OCI-M1 (cell line): ENCODE results near the gene NKX6-2.
"Not testable (repeated sequence)": the region's sequence is repeated elsewhere in the genome, so short reads cannot be mapped to it uniquely, and the experiment has no call there.

ENCODE experiments used
- DNase-seq: peaks from one replicate; lab custom pipeline; 2025; lab: John Stamatoyannopoulos, UW

NKX6-2 gene

DNA sequence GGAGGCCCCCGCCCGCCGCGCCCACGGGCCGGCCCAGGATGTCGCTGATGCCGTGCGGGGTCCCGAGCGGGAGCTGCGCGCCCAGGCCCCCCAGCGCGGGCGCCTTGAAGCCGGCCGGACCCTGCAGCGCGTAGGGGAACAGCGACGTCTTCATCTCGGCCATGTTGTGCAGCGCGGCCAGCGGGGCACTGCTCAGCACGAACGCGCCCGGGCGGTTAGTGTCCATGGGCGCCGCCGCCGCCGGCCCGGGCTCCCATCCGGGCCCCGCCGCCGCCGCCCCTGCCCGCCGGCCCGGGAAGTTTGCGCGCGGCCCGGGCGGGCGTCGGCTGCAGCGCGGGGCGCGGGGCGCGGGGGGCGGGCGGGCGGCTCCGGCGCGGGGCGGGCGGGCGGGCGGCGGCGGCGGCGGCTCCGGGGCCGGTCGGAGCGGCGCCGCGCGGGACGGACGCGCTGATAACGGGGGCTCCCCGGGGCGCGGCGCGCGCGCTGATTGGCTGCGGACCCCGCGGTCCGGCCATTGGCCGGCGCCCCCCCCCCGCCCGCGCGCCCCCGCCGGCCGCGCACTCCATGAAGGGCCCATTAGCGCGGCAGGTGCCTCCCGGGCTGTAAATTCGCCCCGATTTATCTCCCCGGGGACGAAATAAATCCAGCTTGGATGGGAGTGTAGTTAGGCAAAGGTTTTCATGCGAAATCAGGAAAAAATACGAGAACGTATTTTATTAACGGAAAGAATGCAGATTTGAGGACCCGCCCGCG, at the start of gene NKX6-2:
Gene NKX6-2 (minus strand): TSS at position 425 of the 753 bp plus-strand sequence. CDS start 199 bp downstream, at position 226.
- DNase-seq = no peak

- no peak for DNase-seq
Observed at GRCh38 chr10:132834891-132835847, 49.2 kb upstream of the NKX6-2 start.

DNA sequence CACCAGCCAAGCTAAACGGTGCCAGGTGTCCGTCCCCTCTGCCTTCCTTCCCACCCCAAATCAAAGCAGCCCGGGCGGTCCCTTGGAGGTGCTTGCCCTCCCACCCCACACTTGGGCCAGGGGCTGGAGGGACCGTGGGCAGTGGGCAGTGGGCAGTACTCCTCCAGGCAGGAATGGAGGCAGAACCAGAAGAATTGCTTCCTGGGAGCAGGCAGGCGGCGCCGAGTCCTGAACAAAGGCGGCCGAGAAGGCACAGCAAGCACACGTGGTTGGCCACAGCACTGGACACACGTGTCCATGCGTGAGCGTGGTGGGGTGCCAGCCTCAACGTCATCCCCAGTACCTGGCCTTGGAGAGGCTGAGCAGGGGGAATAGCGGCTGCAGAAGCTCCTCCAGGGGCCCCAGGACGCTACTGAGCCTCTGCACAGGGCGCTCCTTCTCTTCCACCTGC, 48.4 kb upstream of the NKX6-2 start:
- DNase-seq = no peak

DNA sequence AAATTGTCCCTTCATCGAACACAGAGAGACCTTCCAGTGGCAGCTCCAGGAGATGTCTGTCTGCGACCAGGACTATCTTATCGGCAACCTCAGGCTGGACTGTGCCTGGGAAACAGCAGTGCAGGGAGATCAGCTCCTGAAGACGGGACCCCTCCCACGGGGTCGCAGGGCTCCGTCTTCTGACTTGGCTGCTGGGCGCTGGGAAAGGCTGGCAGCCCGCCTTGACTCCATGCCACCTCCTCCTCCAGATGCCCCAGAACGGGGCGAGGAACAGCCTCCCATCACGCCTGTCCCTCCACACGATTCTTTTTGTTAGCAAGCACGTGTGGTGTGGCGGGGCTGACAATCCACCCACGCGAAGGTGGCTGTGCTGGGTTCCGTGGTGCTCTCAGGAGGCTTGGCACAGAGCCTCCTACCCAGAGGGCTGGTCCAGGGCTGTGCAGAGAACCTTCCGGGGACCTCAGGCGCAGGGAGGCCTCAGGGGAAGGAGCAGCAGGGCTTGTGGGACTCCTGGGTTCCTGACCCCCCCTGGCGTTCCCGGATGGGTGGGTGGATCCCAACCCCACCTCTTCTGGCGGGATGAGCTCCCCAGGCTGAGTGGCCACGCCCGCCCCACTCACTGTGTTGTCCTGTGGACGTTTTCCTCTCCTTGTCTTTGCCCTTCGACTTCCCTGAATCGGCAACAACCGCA, 47.6 kb upstream of the NKX6-2 start:
- DNase-seq = no peak

DNA sequence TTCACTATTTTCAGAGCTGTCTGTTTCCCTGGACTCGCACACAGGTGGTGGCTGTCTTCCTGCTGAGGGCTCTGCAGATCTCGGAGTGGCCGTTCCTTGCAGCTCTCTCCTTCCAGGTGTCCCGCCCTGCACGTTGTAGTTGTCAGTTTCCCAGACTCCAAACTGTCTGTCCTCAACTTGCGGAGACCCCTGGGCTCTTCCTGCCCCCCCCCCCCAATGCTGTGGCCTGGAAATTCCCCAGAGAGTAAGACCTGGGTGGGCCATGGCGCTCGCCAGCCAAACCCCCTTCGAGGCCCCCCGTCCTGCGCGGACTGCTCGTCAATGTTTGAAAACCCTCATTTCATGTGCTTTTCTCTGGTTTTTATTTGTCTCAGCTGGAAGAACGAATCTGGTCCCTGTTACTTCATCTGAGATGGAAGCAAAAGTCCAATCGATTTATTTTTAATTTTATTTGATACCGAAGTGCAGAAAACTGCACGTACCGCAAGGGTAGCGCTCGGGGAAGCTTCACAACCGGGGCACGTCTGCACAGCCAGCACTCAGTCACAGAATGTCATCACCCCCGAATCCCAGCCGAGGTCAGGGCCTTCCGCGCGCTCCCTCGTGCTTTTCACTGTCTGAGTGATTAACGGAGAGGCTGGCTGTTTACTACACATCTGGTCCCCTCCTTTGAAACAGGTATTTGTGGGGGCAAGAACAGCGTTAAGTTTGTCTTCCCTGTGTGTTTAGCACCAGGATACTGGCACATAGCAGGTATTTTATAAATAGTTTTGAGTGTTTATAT, 46.4 kb upstream of the NKX6-2 start:
- DNase-seq = no peak

GRCh38 chr10:132829403-132829802, 43.5 kb upstream of the NKX6-2 start:
- no peak for DNase-seq

GRCh38 chr10:132828681-132829080, 42.7 kb upstream of the NKX6-2 start:
- DNase-seq = no peak

DNA sequence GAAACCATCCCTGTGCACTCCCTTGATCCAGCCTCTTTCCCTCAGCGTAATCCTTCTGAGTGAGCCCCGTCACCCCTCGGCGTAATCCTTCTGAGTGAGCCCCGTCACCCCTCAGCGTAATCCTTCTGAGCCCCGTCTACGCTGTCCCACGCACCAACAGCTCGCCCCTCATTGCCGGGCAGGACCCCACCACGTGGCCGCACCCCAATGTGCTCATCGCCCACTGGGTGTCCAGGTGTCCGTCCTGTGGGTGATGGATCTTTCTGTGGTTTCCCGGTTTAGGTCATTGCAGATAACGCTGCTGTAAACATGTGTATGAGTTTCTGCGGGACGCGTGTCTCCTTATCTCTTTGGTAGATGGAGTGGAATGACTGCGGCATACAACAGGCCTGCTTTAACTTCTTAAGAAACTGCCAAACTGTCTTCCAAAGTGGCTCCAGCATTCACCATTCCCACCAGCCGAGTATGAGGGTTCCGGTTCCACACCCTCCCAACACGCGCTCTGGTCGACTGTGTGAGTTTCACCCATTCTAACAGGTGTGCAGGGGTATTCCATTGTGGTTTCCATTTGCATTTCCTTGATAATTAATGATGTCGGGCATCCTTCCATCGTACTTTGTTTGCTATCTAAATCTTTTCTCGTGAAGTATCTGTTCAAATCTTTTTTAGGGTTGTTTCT, 42.1 kb upstream of the NKX6-2 start:
- no peak for DNase-seq

- DNase-seq = no peak
Observed at GRCh38 chr10:132827423-132827789, 41.5 kb upstream of the NKX6-2 start.

GRCh38 chr10:132826524-132827422, 40.8 kb upstream of the NKX6-2 start:
- no peak for DNase-seq

DNA sequence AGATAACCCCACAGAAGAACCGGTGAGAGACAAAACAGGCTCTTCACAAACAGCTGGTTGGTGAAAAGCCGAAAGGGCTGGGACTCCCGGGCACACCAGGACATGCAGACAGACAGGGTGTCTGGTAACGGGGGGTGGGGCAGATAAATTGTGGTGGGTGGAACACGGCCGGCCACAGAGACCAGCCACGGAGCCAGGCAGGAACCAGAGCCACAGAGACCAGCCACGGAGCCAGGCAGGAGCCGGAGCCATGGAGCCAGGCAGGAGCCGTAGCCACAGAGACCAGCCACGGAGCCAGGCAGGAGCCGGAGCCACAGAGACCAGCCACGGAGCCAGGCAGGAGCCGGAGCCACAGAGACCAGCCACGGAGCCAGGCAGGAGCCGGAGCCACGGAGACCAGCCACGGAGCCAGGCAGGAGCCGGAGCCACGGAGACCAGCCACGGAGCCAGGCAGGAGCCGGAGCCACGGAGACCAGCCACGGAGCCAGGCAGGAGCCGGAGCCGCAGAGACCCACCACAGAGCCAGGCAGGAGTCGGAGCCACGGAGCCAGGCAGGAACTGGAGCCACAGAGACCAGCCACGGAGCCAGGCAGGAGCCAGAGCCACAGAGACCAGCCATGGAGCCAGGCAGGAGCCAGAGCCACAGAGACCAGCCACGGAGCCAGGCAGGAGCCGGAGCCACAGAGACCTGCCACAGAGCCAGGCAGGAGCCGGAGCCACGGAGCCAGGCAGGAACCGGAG, 40.0 kb upstream of the NKX6-2 start:
- DNase-seq = not testable (repeated sequence)

DNA sequence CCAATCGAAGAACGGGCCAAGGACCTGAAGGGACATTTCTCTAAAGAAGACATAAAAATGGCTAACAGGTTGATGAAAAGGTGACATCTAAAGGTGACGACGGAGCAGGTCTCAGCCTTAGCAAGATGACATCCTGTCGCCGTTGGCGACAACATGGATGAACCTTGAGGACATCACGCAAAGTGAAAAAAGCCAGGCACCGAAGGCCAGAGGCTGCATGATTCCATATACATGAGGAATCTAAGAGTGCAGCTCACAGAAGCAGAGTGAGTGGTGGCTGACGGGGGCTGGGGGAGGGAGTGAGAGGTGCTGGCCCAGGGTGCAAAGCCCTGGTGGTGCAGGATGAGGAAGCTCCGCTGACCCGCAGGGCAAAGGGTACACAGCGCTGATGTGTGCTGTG, 34.1 kb upstream of the NKX6-2 start:
- no peak for DNase-seq

DNA sequence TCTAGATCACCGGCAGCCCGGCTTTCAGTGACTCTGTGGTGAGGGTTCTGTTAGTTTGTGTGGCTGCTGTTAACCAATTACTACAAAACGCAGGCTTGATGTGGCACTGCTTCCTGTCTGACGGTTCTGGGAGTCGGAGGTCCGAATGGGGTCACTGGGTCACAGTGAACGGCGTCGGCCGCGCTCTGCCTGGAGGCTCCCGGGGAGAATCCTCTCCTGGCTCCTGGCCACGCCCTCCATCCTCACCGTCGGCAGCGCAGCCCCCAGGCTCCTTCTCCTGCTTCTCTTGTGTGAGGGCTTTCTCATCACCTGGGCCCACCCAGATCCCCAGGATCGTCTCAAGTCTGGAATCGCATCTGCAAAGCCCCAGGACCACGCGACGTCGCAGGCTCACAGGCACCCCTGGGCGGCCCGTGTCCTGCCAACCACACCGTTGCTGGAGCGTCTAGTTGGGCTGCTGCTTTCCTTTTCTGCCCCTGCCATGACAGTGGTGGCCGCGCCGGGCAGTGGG, 31.8 kb upstream of the NKX6-2 start:
- no peak for DNase-seq

DNA sequence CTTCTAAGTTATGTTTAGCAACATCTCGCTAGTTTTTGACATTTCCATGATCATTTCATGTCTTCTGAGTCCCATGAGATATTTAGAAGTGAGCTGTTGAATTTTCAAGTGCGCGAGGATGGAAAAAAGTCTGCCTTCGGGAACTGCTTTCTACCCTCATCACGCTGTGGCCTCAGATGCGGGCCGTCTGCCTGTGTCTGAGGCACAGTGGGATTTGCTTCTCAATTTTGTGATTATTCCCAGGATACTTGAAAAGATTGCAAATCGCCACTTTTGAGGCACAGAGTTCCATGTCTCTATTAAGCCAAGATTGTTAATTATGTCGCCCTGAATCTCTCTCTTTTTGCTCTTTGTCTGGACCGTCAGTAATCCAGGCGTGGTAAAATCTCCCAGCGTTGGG, 30.8 kb upstream of the NKX6-2 start:
- no peak for DNase-seq

- DNase-seq = no peak
Observed at GRCh38 chr10:132815168-132815857, 29.4 kb upstream of the NKX6-2 start.

DNA sequence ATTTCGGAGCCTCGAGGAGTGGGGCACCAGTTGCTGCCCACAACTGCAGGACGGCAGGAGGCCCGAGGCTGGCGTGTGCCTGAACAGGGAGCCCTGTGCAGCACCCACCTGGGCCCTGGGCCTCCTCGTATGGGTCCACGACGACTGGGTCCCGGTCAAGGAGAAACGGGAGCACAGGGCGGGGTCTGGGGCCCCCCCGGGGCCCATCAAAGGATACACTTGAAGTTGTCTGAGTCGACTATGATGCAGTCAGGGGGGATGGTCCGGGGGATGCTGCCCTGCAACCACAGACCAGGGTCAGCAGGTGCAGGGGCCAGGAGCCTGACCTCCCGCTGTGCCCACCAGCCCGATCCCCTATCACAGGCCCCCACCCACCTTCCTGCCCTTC, 28.5 kb upstream of the NKX6-2 start:
- no peak for DNase-seq

DNA sequence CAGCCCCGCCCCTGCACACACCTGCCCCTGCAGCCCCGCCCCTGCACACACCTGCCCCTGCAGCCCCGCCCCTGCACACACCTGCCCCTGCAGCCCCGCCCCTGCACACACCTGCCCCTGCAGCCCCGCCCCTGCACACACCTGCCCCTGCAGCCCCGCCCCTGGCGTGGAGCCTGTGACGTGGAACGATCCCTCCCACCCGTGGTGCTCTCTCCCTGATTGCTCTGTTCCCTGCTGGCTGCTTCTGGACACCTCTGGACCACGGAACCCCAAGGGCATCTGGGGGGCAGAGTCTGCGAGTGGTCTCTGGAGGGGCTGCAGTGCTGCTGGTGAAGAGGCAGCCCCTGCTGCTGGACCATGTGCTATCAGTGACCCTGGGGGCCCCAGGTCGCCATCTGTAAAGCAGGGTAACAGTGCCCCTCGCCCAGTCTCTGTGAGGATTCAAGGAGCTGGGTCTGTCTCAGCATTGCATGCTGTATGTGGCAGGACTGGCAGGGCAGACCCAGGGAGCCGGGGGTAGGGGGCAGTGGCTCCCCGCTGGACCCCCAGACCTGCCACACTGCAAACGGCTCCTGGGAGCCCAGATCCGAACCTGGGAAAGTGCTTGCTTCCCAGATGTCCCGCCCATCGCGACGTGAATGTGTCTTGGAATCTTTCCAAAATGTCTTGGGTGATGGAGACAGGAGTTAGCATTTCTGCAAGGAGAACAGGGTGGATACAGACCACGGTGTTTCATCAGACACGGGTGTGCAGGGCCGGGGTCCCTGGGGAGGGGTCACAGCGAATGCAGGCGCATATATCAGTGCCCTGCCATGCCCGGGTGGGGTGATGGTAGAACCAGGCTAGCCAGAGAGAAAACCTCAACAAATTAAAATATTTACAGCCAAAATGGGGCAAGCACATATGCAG, 27.9 kb upstream of the NKX6-2 start:
- no peak for DNase-seq
